HG03066 (cell line): ENCODE results near the gene EHMT1.
"Not testable (repeated sequence)": the region's sequence is repeated elsewhere in the genome, so short reads cannot be mapped to it uniquely, and the experiment has no call there.

ENCODE experiments used
- ATAC-seq: cut with Tn5 transposase; IDR thresholded peaks from one replicate; pipeline ENCODE4 v1.9.1; 2021; ENCODE audit warnings: low read depth; ENCODE audit not compliant: unreplicated experiment

EHMT1 gene

GRCh38 chr9:137590123-137590468 is 28.7 kb upstream of the EHMT1 start:
- peak; percentile 8 for ATAC-seq

GRCh38 chr9:137590469-137591383 is 28.1 kb upstream of the EHMT1 start, which contains the start of gene ZMYND19:
ZMYND19 (minus strand) TSS chr9:137590512; CDS start chr9:137590263, 249 bp downstream.
- peak; percentile 86 for ATAC-seq

DNA sequence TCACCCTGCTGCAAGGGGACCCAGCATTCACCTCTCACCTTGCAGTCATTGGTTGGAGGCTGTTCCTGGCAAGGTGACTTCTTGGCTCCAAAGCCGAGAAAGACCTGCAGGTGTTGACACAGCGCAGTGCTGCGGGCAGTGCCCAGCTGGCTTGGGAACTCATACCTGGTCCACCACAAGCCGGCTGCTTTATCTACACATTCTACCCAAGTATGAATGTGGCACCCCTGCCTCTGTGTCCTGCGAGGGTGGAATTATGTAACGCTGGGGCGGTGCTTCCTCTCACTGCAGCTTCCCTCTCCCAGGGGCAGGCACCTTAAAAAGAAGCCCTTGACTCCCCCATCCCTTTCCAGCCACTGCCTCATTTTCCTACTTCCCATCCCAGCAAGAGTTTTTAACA is 26.0 kb upstream of the EHMT1 start:
- no peak for ATAC-seq

GRCh38 chr9:137593176-137593575 is 25.6 kb upstream of the EHMT1 start:
- no peak for ATAC-seq

GRCh38 chr9:137596577-137596976 is 22.2 kb upstream of the EHMT1 start:
- ATAC-seq, result not testable (repeated sequence)

- ATAC-seq, result no peak
Measured at GRCh38 chr9:137598943-137599342, 19.9 kb upstream of the EHMT1 start.

DNA sequence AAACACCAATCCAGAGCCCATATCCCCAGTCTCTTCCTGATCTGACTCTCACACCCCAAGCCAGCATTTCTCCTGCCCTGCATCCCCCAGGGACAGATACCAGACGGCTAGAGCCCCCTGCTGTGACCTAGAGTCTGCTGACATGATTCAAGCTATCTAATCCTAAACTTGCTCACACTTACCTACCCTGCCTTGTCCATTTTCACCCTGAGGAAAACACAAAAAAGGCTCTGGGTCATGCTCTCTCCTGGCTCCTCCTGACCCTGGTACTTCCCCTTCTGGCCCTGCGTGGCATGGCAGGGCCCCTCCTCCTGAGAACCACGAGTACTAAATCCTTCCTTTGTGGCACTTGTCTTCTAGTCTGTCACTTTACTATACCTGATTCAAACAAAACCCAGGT is 16.1 kb upstream of the EHMT1 start:
- ATAC-seq, result no peak

GRCh38 chr9:137603879-137604278 is 14.9 kb upstream of the EHMT1 start:
- no peak for ATAC-seq

- ATAC-seq, result no peak
Measured at GRCh38 chr9:137604345-137605086, 14.3 kb upstream of the EHMT1 start.

DNA sequence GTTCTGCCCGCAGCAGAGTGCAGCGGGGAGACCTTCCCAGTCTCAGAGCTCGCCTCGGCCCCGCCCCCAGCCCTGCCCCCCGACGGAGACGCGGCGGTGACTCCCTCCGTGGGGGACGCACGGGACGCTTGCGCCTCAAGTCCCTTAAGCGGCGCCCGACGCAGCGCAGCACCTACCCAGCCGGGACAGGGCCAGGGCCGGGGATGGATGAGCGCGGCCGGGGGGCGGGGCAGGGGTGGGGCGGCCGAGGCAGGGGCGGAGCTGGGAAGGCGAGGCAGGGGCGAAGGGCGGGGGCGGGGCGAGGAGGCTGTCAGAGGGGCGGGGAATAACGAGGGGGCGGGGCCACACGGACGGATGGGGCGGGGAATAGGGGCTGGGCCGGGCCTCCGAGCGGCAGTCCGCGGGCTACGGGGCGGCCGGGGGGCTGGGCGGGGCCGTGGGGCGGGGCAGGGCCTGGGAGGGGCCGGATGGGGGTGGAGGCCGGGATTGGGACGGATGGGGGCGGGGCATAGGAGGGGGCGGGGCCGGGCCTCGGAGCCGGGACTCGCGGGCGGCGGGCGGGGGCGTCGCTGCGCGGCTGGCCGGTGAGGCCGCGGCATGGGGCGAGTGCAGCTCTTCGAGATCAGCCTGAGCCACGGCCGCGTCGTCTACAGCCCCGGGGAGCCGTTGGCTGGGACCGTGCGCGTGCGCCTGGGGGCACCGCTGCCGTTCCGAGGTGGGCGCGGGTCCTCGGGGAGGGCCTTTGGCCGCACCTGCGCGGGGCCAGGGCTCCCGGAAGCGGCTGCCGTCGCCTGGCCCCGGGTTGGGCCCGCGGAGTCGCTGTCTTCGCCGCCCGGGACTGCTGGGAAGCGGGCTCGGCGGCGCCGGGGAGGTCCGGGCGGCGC is 13.4 kb upstream of the EHMT1 start, which contains the start of gene ARRDC1:
TSS of gene ARRDC1 (plus strand) at position 566 of the 884 bp plus-strand sequence. CDS start at position 598, 32 bp downstream.
- ATAC-seq, result peak; percentile 74

DNA sequence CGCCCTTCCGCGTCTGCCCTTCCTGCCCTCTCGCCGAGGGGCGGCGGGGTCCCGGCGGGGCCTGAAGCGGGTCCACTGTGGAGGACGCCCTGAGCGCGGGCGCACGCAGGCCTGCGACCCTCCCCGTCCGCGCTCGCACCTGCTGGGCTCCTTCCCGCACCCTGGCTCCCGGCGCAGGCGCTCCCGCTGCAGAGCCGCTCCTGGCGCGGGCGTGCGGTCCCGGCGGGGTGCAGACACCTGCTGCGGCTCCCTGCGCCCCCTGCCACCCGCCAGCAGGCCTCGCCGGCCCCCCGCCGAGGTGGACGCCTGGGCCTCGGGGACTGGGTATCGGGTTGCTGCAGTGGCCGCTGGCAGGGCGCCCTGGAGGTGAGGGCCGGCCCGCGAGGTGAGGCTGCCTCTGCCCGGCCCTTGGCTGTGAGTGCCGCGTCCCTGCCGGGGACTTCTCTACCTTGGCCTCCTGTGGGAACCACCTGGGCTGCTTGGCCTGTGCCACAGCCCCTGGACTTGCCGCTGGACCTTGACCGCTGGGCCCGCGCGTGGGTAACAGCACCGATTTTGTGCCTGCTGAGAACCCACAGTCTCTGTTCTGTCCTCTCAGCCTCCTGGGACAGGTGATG is 12.7 kb upstream of the EHMT1 start:
- peak; percentile 8 for ATAC-seq

- no peak for ATAC-seq
Measured at GRCh38 chr9:137606734-137607138, 12.1 kb upstream of the EHMT1 start.

- no peak for ATAC-seq
Measured at GRCh38 chr9:137607141-137607857, 11.5 kb upstream of the EHMT1 start.

GRCh38 chr9:137610944-137611343 is 7.9 kb upstream of the EHMT1 start:
- ATAC-seq, result no peak

- ATAC-seq, result no peak
Measured at GRCh38 chr9:137611623-137612609, 6.9 kb upstream of the EHMT1 start.

DNA sequence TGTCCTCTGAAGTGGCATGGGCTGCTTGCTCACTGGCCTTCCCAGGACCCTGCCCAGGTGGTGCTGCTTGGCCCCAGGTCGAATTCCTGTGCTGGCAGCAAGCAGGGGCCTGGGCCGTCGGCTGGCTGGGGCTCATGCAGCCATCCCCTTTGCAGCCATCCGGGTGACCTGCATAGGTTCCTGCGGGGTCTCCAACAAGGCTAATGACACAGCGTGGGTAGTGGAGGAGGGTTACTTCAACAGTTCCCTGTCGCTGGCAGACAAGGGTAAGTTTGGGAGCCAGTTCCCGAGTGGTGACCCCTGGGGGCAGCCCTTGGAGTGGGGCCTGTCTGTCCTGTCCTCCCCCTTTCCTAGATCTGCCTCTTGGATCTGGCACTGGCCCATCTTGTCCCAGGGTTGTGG is 6.1 kb upstream of the EHMT1 start:
- ATAC-seq, result no peak

- no peak for ATAC-seq
Measured at GRCh38 chr9:137613259-137613658, 5.5 kb upstream of the EHMT1 start.
